Adipose tissue (tissue), 3 donors: ENCODE measurements around the gene AEBP1. TPM values are rescaled to one million over a fixed set of nuclear protein-coding genes. Genes with fewer than 3 reads are reported as not detected.

Experiments
- H3K27ac ChIP-seq: one replicate; pipeline ENCODE4 v1.5.1; 2013; ENCODE audit warnings: low read depth, low read length
- WGBS, 3 donors: extraction: QIAGEN DNeasy Blood & Tissue Kit; methylation state at CpG; one replicate each; pipeline ENCODE4 v1.1.7; 2013; 5-methylcytosine and 5-hydroxymethylcytosine counted together
- polyA plus RNA-seq, 3 donors: library from polyadenylated mRNA; stranded (reverse); fragments of 200-250 nt; gene quantifications; one replicate each; pipeline ENCODE4 v1.2.3, GENCODE V29; 2013
- donor health status: healthy with polysubstance abuse.
- donor health status: Bipolar disorder and iron deficiency.
- donor health status: healthy.

Gene AEBP1
- polyA plus RNA-seq, 3 donors, result 10.2 to 71.6 (median 65.6) TPM

GRCh38 chr7:44110719-44111635, 6.8 kb downstream of the AEBP1 start:
- 78 to 81% (median 80%) methylated on average over 27 of the region's 27 CpGs for WGBS, 3 donors

GRCh38 chr7:44111761-44112160, 7.6 kb downstream of the AEBP1 start:
- 84 to 90% (median 86%) methylated on average over 16 of the region's 16 CpGs for WGBS, 3 donors
- no peak overlapping the region for H3K27ac ChIP-seq

More at GRCh38 chr7:44110719-44111635, 6.8 kb downstream of the AEBP1 start:
- no peak overlapping the region for H3K27ac ChIP-seq

- 57 to 80% (median 79%) methylated on average over 41 of the region's 41 CpGs for WGBS, 3 donors
- H3K27ac ChIP-seq, result no peak overlapping the region
These were observed 8.3 kb downstream of the AEBP1 start for GRCh38 chr7:44112231-44112996.

GRCh38 chr7:44112997-44113763, 9.0 kb downstream of the AEBP1 start:
- WGBS, 3 donors, result 77 to 90% (median 90%) methylated on average over 31 to 34 of the region's 34 CpGs
- H3K27ac ChIP-seq, result no peak overlapping the region

- no peak overlapping the region for H3K27ac ChIP-seq
- 92 to 93% (median 93%) methylated on average over 24 of the region's 24 CpGs for WGBS, 3 donors
These were observed 9.7 kb downstream of the AEBP1 start for GRCh38 chr7:44113764-44114354.

- WGBS, 3 donors, result 69 to 89% (median 84%) methylated on average over 12 of the region's 12 CpGs
- H3K27ac ChIP-seq, result no peak overlapping the region
These were observed 10.6 kb downstream of the AEBP1 start for GRCh38 chr7:44114586-44115310.

- no peak overlapping the region for H3K27ac ChIP-seq
- WGBS, 3 donors, result 89 to 91% (median 91%) methylated on average over 17 of the region's 17 CpGs
These were observed 12.1 kb downstream of the AEBP1 start for GRCh38 chr7:44116087-44116788.

GRCh38 chr7:44116789-44117666, 12.9 kb downstream of the AEBP1 start:
- WGBS, 3 donors, result 90 to 92% (median 91%) methylated on average over 24 to 25 of the region's 25 CpGs
- no peak overlapping the region for H3K27ac ChIP-seq

GRCh38 chr7:44117801-44118429, 13.8 kb downstream of the AEBP1 start:
- no peak overlapping the region for H3K27ac ChIP-seq
- WGBS, 3 donors, result 90 to 92% (median 91%) methylated on average over 13 of the region's 13 CpGs

GRCh38 chr7:44119829-44120380, 15.8 kb downstream of the AEBP1 start:
- WGBS, 3 donors, result 55 to 89% (median 89%) methylated on average over 8 of the region's 8 CpGs
- no peak overlapping the region for H3K27ac ChIP-seq

GRCh38 chr7:44120395-44120794, 16.2 kb downstream of the AEBP1 start:
- no peak overlapping the region for H3K27ac ChIP-seq
- WGBS, 3 donors, result 79 to 89% (median 87%) methylated on average over 6 of the region's 6 CpGs

- no peak overlapping the region for H3K27ac ChIP-seq
- WGBS, 3 donors, result 78 to 96% (median 94%) methylated on average over 12 of the region's 12 CpGs
These were observed 17.7 kb downstream of the AEBP1 start for GRCh38 chr7:44121761-44122420.

- WGBS, 3 donors, result 48 to 56% (median 50%) methylated on average over 1 of the region's 1 CpG
These were observed 18.4 kb downstream of the AEBP1 start for GRCh38 chr7:44122529-44122928.

GRCh38 chr7:44123190-44124003, 19.3 kb downstream of the AEBP1 start, which contains the start of gene POLD2:
TSS of gene POLD2 (minus strand) at chr7:44123548. CDS start at chr7:44122053, 1,495 bp downstream.
- no peak within 1 kb of the TSS for H3K27ac ChIP-seq
- 0 to 1% (median 0%) methylated on average over 85 to 86 of the region's 86 CpGs for WGBS, 3 donors

More at GRCh38 chr7:44122529-44122928, 18.4 kb downstream of the AEBP1 start:
- no peak overlapping the region for H3K27ac ChIP-seq
